CD4-positive, alpha-beta memory T cell (primary cell): ENCODE results near the gene VPS35. TPM values are rescaled to one million over a fixed set of nuclear protein-coding genes. Genes with fewer than 3 reads are reported as not detected.

Experiments used
- CTCF ChIA-PET: fragments of 350-600 bp; sonication (Branson Sonifier 250); formaldehyde crosslinking; loops from one replicate; lab custom pipeline; 2021; ENCODE audit warnings: inconsistent platforms; ENCODE audit not compliant: partially characterized antibody; lab: Charles Lee
- POLR2A ChIA-PET: fragments of 350-600 bp; sonication (Branson Sonifier 250); formaldehyde crosslinking; loops from one replicate; lab custom pipeline; 2021; ENCODE audit not compliant: partially characterized antibody; lab: Charles Lee
- DNase-seq, 5 donors: peaks; one replicate each; pipeline versions ENCODE4 v3.0.0 to v3.0.0-alpha.2; 2020 to 2022; ENCODE audit warnings: mixed read lengths in 1 of 5
- H3K27ac ChIP-seq: one replicate; pipeline ENCODE4 v1.7.0; 2013; ENCODE audit warnings: low read depth, low read length
- H3K27me3 ChIP-seq: 2 replicates; pipeline ENCODE4 v1.7.0; 2013; ENCODE audit warnings: mild to moderate bottlenecking, low read length, moderate library complexity; ENCODE audit not compliant: insufficient read depth
- H3K36me3 ChIP-seq: 2 replicates; pipeline ENCODE4 v1.7.0; 2013; ENCODE audit warnings: mild to moderate bottlenecking, low read length, moderate library complexity; ENCODE audit not compliant: insufficient read depth
- H3K4me1 ChIP-seq: 2 replicates; pipeline ENCODE4 v1.7.0; 2013; ENCODE audit warnings: mild to moderate bottlenecking, low read length, moderate library complexity; ENCODE audit not compliant: insufficient read depth
- H3K4me3 ChIP-seq, 2 donors: one replicate each; pipeline ENCODE4 v1.7.0; 2013; ENCODE audit warnings: low read length in 2 of 2, mild to moderate bottlenecking in 1 of 2
- H3K9me3 ChIP-seq, 2 donors: one replicate each; pipeline ENCODE4 v1.7.0; 2013; ENCODE audit warnings: low read length in 2 of 2, control low read depth in 1 of 2; ENCODE audit not compliant: control insufficient read depth in 1 of 2
- H3K27ac Mint-ChIP-seq, 7 donors: one replicate each; pipeline ENCODE4 v1.8.0; 2020 to 2021; ENCODE audit warnings: mixed read lengths in 7 of 7, mild to moderate bottlenecking in 6 of 7, inconsistent platforms in 3 of 7, moderate library complexity in 3 of 7
- H3K27me3 Mint-ChIP-seq, 2 donors: one replicate each; pipeline ENCODE4 v1.8.0; 2020 to 2021; ENCODE audit warnings: mixed read lengths in 2 of 2
- H3K36me3 Mint-ChIP-seq, 2 donors: one replicate each; pipeline ENCODE4 v1.8.0; 2020 to 2021; ENCODE audit warnings: mixed read lengths in 2 of 2, inconsistent platforms in 1 of 2, mild to moderate bottlenecking in 1 of 2
- H3K4me1 Mint-ChIP-seq, 4 donors: one replicate each; pipeline ENCODE4 v1.8.0; 2020 to 2021; ENCODE audit warnings: mixed read lengths in 4 of 4, mild to moderate bottlenecking in 1 of 4
- H3K4me3 Mint-ChIP-seq, 8 donors: one replicate each; pipeline ENCODE4 v1.8.0; 2020 to 2021; ENCODE audit warnings: mixed read lengths in 8 of 8, mild to moderate bottlenecking in 7 of 8, moderate library complexity in 6 of 8, inconsistent platforms in 3 of 8
- H3K9me3 Mint-ChIP-seq, 8 donors: one replicate each; pipeline ENCODE4 v1.8.0; 2020 to 2021; ENCODE audit warnings: mixed read lengths in 8 of 8, mild to moderate bottlenecking in 5 of 8, inconsistent platforms in 3 of 8, moderate library complexity in 1 of 8
- intact Hi-C: fragments of 100-400 bp; cut with micrococcal nuclease; formaldehyde crosslinking; loops from one replicate; pipeline ENCODE4 v1.15.1; 2023
- polyA plus RNA-seq, 2 donors: library from polyadenylated mRNA; unstranded; fragments of 300-500 nt; fragmentation: Illumina TruSeq; gene quantifications; one replicate each; pipeline ENCODE4 v1.2.3, GENCODE V29; 2021
- total RNA-seq, 2 experiments: library from RNA; stranded (reverse); gene quantifications; one replicate each; pipeline ENCODE4 v1.2.3, GENCODE V29; 2021

VPS35 gene
- total and polyA plus RNA-seq, 4 experiments from 2014 or later, result 81.1 to 118 (median 103) TPM

DNA sequence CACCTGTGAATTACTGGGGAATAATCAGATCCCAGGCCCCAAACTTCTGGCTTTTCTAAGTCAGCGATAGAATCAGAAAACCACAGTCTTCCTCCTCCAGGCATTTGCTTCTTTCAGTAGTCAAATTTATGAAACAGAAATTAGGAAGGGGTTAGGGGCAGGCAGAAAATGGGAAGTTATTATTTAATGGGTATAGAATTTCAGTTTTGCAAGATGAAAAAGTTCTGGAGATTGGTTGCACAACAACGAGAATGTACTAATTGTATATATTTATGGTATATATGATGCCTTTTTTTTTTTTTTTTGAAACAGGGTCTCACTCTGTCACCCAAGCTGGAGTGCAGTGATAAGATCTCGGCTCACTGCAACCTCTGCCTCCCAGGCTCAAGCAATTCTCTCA lies 23.9 kb upstream of the VPS35 start:
- Histone ChIP-seq H3K4me1 (no peaks in the 10 kb centered on the region), H3K9me3 (no peaks in the 10 kb centered on the region), H3K4me3 (no peak overlapping the region), H3K27me3 (no peaks in the 10 kb centered on the region), H3K27ac (no peak overlapping the region), H3K36me3 (no peaks in the 10 kb centered on the region)
- CTCF ChIA-PET, result no interaction called here
- Mint-ChIP-seq H3K27me3 (no peaks in the 10 kb centered on the region), H3K9me3 (no peaks in the 10 kb centered on the region), H3K4me3 (no peak overlapping the region), H3K4me1 (no peaks in the 10 kb centered on the region), H3K27ac (peak overlapping the region in 1 of 7 donors; percentile 51), H3K36me3 (no peaks in the 10 kb centered on the region)
- intact Hi-C loops, result no loop called here
- POLR2A ChIA-PET, result no interaction called here
- no peak for DNase-seq

DNA sequence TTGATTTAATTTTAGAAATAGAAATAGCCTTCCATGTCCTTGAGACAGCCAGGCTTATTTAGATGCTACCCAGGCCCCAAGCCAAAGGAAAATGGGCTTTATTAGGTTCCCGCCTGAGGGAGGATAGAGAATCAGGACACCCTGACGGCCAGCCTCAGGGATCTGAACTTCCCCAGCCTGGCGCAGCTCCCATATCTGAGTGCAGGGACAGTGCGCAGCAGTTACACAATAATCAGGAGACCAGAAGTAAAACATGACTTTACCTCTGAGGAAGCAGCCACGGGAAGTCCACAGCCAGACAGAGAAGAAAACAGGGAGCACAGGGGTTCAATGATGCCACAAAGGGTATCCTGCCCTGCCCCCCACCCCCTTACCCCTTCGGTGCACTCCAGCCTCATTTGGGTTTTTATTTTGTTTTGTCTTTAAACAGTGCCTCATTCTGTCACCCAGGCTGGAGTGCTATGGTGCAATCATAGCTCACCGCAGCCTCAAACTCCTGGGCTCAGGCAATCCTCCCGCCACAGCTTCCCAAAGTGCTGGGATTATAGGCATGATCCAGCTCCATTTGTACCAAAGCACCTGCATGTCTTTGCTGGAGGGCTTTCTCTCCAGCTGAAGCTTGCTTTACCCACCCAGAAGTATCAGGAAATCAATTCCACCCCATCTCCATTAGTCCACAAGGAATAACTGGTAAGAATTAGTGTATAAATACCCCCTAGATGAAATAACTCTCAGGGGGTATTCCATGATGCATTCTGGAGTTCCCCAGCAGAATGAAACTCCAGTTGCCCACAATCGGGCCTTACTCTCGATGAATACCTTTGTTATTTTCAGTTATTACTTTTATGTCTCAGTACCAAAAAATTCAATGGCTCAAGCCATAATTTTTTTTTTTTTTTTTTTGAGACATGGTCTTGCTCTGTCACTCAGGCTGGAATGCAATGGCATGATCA lies 22.4 kb upstream of the VPS35 start:
- no peak overlapping the region for H3K4me3 ChIP-seq
- H3K27me3 Mint-ChIP-seq, result no peaks in the 10 kb centered on the region
- DNase-seq, result no peak
- no peaks in the 10 kb centered on the region for H3K4me1 ChIP-seq
- ChIA-PET CTCF (no interaction called here), POLR2A (no interaction called here)
- H3K9me3 ChIP-seq, result no peaks in the 10 kb centered on the region
- H3K4me3 Mint-ChIP-seq, result no peak overlapping the region
- H3K36me3 ChIP-seq, result no peaks in the 10 kb centered on the region
- no peaks in the 10 kb centered on the region for H3K36me3 Mint-ChIP-seq
- H3K9me3 Mint-ChIP-seq, result no peaks in the 10 kb centered on the region
- intact Hi-C loops, result no loop called here
- no peak overlapping the region for H3K27ac Mint-ChIP-seq
- no peaks in the 10 kb centered on the region for H3K4me1 Mint-ChIP-seq
- no peak overlapping the region for H3K27ac ChIP-seq
- no peaks in the 10 kb centered on the region for H3K27me3 ChIP-seq

DNA sequence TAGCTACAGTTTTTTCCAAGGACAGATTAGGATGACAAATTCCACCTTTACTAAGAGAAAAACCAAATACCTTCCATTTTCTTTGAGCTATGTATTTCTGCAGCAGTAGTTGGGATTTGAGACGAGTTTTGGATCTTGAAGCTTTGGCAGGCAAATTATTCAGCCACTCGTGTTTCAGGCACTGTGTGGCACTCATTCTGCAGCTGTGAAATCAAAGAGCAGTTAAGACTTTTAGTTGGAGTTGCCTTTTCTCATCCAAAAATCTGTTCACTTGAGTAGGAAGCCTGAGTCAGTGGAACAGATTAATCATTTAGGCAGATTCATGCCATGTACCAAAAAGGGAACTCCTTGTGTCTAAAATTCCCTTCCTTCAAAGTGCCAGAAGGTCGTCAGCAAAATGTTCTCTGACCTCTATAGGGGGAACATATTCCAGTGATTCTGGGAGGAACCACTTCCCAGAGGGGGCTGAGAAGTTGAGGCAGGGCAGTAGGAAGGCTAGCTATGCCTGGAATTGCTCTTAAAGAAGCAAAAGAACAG lies 20.6 kb upstream of the VPS35 start:
- no peak overlapping the region for H3K4me3 Mint-ChIP-seq
- Histone ChIP-seq H3K36me3 (no peaks in the 10 kb centered on the region), H3K9me3 (no peaks in the 10 kb centered on the region), H3K27me3 (no peaks in the 10 kb centered on the region), H3K4me1 (no peaks in the 10 kb centered on the region), H3K27ac (no peak overlapping the region), H3K4me3 (no peak overlapping the region)
- no peaks in the 10 kb centered on the region for H3K36me3 Mint-ChIP-seq
- intact Hi-C loops, result no loop called here
- no peaks in the 10 kb centered on the region for H3K4me1 Mint-ChIP-seq
- DNase-seq, result no peak
- H3K27me3 Mint-ChIP-seq, result no peaks in the 10 kb centered on the region
- ChIA-PET CTCF (no interaction called here), POLR2A (no interaction called here)
- H3K27ac Mint-ChIP-seq, result no peak overlapping the region
- no peaks in the 10 kb centered on the region for H3K9me3 Mint-ChIP-seq

DNA sequence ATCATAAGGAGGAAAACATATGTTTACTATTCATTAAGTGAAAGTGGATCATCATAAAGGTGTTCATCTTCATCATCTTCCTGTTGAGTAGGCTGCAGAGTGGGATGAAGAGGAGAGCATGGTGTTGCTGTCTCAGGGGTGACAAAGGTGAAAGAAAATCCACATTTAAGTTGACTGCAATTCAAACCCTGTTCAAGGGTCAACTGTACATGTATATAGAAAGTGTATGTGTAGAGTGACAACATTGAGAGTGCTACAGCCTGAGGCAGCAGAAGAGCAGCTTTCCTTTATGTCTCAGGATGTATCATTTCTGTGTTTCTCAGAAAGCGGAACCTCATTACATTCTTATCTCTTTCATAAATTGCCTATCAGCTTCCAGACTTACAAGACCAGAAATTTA lies 17.7 kb upstream of the VPS35 start:
- intact Hi-C loops, result no loop called here
- no peaks in the 10 kb centered on the region for H3K4me1 ChIP-seq
- POLR2A ChIA-PET, result no interaction called here
- no peak for DNase-seq
- Mint-ChIP-seq H3K4me3 (no peak overlapping the region), H3K27ac (no peak overlapping the region), H3K4me1 (no peaks in the 10 kb centered on the region), H3K9me3 (no peaks in the 10 kb centered on the region), H3K36me3 (no peaks in the 10 kb centered on the region), H3K27me3 (no peaks in the 10 kb centered on the region)
- CTCF ChIA-PET, result no interaction called here
- no peaks in the 10 kb centered on the region for H3K36me3 ChIP-seq
- no peak overlapping the region for H3K27ac ChIP-seq
- no peaks in the 10 kb centered on the region for H3K9me3 ChIP-seq
- H3K4me3 ChIP-seq, result no peak overlapping the region
- H3K27me3 ChIP-seq, result no peaks in the 10 kb centered on the region

DNA sequence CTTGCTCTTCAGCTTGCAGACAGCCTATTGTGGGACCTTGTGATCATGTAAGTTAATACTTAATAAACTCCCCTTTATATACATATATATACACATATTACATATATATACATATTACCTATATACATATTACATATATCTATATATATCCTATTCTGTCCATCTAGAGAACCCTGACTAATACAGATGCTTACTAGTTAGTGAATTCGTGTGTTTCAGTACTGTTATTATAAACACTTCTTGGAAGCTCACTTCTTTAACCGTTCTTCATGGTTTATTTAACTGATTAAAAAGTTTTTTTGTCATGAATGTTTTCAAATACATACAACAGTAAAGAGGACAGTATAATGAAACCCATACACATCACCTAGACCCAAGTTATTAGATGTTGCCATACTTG lies 13.1 kb upstream of the VPS35 start:
- Mint-ChIP-seq H3K4me1 (no peaks in the 10 kb centered on the region), H3K27me3 (no peaks in the 10 kb centered on the region), H3K4me3 (no peak overlapping the region), H3K36me3 (no peaks in the 10 kb centered on the region), H3K27ac (peak overlapping the region in 1 of 7 donors; percentile 15), H3K9me3 (no peaks in the 10 kb centered on the region)
- H3K4me3 ChIP-seq, result no peak overlapping the region
- DNase-seq, result no peak
- H3K36me3 ChIP-seq, result no peaks in the 10 kb centered on the region
- no peaks in the 10 kb centered on the region for H3K27me3 ChIP-seq
- ChIA-PET POLR2A (no interaction called here), CTCF (no interaction called here)
- no peak overlapping the region for H3K27ac ChIP-seq
- intact Hi-C loops, result no loop called here
- no peaks in the 10 kb centered on the region for H3K9me3 ChIP-seq
- no peaks in the 10 kb centered on the region for H3K4me1 ChIP-seq

DNA sequence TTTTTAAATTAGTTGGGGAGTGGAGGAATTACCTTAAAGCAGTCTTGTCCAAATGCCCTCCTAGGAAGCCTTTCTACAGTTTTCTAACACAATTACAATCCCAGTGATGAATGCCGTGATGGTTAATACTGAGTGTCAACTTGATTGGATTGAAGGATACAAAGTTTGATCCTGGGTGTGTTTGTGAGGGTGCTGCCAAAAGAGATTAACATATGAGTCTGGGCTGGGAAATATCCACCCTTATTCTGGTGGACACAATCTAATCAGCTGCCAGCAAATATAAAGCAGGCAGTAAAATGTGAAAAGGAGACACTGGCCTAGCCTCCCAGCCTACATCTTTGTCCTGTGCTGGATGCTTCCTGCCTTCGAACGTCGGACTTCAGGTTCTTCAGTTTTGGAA lies 12.6 kb upstream of the VPS35 start:
- H3K4me3 ChIP-seq, result no peak overlapping the region
- H3K4me1 ChIP-seq, result no peaks in the 10 kb centered on the region
- no peak for DNase-seq
- POLR2A ChIA-PET, result no interaction called here
- no peaks in the 10 kb centered on the region for H3K36me3 Mint-ChIP-seq
- intact Hi-C loops, result no loop called here
- no peaks in the 10 kb centered on the region for H3K9me3 ChIP-seq
- no peak overlapping the region for H3K4me3 Mint-ChIP-seq
- no peak overlapping the region for H3K27ac ChIP-seq
- no peaks in the 10 kb centered on the region for H3K36me3 ChIP-seq
- H3K27me3 ChIP-seq, result no peaks in the 10 kb centered on the region
- H3K27ac Mint-ChIP-seq, result peak overlapping the region in 1 of 7 donors; percentile 15
- no peaks in the 10 kb centered on the region for H3K27me3 Mint-ChIP-seq
- CTCF ChIA-PET, result interaction anchor here (0.9 kb wide), 1 partner anchor 238 kb away, joined by 3 read pairs; no protein-coding TSS in a partner anchor
- no peaks in the 10 kb centered on the region for H3K9me3 Mint-ChIP-seq
- H3K4me1 Mint-ChIP-seq, result no peaks in the 10 kb centered on the region

DNA sequence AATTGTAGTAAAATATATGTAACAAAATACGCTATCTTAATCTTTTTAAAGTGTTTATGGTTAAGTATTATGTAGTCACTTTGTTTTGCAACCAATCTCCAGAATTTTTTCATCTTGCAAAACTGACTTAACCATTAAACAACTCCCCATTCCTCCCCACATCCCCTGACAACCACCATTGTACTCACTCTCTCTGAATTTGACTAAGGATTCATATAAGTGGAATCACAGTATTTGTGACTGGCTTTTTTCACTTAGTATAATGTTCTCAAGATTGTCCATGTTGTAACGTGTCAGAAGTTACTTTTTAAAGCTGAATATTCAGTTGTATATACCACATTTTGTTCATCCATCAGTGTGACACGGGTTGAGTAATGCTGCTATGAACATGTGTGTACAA lies 11.1 kb upstream of the VPS35 start:
- H3K36me3 Mint-ChIP-seq, result peaks cover 0 to 3% of the 10 kb centered on the region in 2 donors
- no peak for DNase-seq
- Histone ChIP-seq H3K9me3 (no peaks in the 10 kb centered on the region), H3K27me3 (no peaks in the 10 kb centered on the region), H3K36me3 (no peaks in the 10 kb centered on the region), H3K4me3 (no peak overlapping the region), H3K27ac (no peak overlapping the region), H3K4me1 (no peaks in the 10 kb centered on the region)
- ChIA-PET POLR2A (no interaction called here), CTCF (no interaction called here)
- no peak overlapping the region for H3K27ac Mint-ChIP-seq
- intact Hi-C loops, result no loop called here
- no peaks in the 10 kb centered on the region for H3K27me3 Mint-ChIP-seq
- no peaks in the 10 kb centered on the region for H3K4me1 Mint-ChIP-seq
- H3K4me3 Mint-ChIP-seq, result no peak overlapping the region
- H3K9me3 Mint-ChIP-seq, result no peaks in the 10 kb centered on the region
